Lung (tissue), 12 donors: ENCODE data around the gene RASGRF1. TPM values are rescaled to one million over a fixed set of nuclear protein-coding genes. Genes with fewer than 3 reads are reported as not detected.

Experiments used
- ATAC-seq: fragments of 200-7000 bp; cut with Tn5 transposase; one replicate; pipeline ENCODE4 v1.9.1; 2020; ENCODE audit warnings: moderate number of reproducible peaks; ENCODE audit not compliant: insufficient read depth, low FRiP score
- DNase-seq, 3 donors: peaks; one replicate each; pipeline ENCODE4 v3.0.0-alpha.2; 2013 to 2017
- H3K27ac ChIP-seq, 2 donors: one replicate each; pipeline ENCODE4 v1.5.1; 2013; ENCODE audit warnings: mild to moderate bottlenecking in 2 of 2, moderate library complexity in 2 of 2, control low read depth in 1 of 2, inconsistent platforms in 1 of 2, low read depth in 1 of 2, low read length in 1 of 2
- H3K27me3 ChIP-seq, 3 donors: one replicate each; pipeline ENCODE4 v1.5.1; 2013; ENCODE audit warnings: low read length in 2 of 3; ENCODE audit not compliant: control insufficient read depth in 3 of 3, insufficient read depth in 3 of 3
- H3K36me3 ChIP-seq, 4 donors: one replicate each; pipeline ENCODE4 v1.5.1; 2013; ENCODE audit warnings: low read length in 4 of 4, mild to moderate bottlenecking in 1 of 4, moderate library complexity in 1 of 4; ENCODE audit not compliant: control insufficient read depth in 4 of 4, insufficient read depth in 4 of 4
- H3K4me1 ChIP-seq, 5 donors: one replicate each; pipeline ENCODE4 v1.5.1; 2013; ENCODE audit warnings: low read length in 5 of 5, mild to moderate bottlenecking in 2 of 5, moderate library complexity in 1 of 5; ENCODE audit not compliant: control insufficient read depth in 5 of 5, insufficient read depth in 5 of 5
- H3K4me3 ChIP-seq: one replicate; pipeline ENCODE4 v1.5.1; 2013; ENCODE audit warnings: mild to moderate bottlenecking, control low read depth, moderate library complexity
- H3K9ac ChIP-seq, 2 donors: one replicate each; pipeline ENCODE4 v1.5.1; 2013; ENCODE audit warnings: low read length in 2 of 2, control low read depth in 1 of 2; ENCODE audit not compliant: insufficient read depth in 1 of 2
- H3K9me3 ChIP-seq, 4 donors: one replicate each; pipeline ENCODE4 v1.5.1; 2013; ENCODE audit warnings: low read length in 3 of 4, mild to moderate bottlenecking in 1 of 4, moderate library complexity in 1 of 4; ENCODE audit not compliant: control insufficient read depth in 4 of 4, insufficient read depth in 3 of 4
- CTCF ChIP-seq: IDR thresholded peaks from 2 replicates; pipeline ENCODE4 v1.5.1; 2012; ENCODE audit warnings: mild to moderate bottlenecking; ENCODE audit errors: control extremely low read depth, extremely low read depth
- WGBS, 2 donors: extraction: QIAGEN DNeasy Blood & Tissue Kit; methylation state at CpG; one replicate each; pipeline ENCODE4 v1.1.7; 2013; 5-methylcytosine and 5-hydroxymethylcytosine counted together
- polyA plus RNA-seq, 2 donors: library from polyadenylated mRNA; stranded (reverse); fragments of 200-250 nt; gene quantifications; one replicate each; pipeline ENCODE4 v1.2.1, GENCODE V29; 2013
- total RNA-seq, 2 donors: library from RNA; depleted of rRNA in 1 of 2; stranded (reverse); fragments of >200 nt in 1 of 2; gene quantifications; one replicate each; pipeline ENCODE4 v1.2.1, GENCODE V29; 2014 to 2021
- donor health status: control.
- donor health status: control.
- donor health status: Bipolar disorder and iron deficiency.
- donor health status: healthy.
- donor health status: DM: yes; HTN: yes; CAD: no.

The RASGRF1 gene
- total and polyA plus RNA-seq, 4 donors: 10.9 to 71.2 (median 24.6) TPM

DNA sequence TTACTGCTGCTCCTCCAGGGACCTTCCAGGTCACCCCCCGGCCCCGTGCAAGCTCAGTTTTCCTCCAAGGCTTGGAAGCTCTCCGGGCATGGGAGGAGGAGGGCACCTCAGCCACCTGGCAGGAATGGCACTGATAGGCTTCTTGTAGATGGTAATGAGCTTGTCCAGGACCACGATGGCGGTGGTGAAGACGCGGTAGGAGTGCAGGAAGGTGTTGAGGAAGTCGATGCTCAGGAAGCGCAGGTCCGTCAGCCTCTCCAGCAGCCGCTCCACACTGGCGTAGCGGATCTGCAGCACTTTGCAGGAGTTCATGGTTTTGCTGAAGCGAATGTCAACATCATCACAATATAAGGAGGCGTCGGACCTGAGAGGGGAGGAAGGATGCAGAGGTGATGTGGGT, 84.5 kb downstream of the RASGRF1 start:
- 90 to 93% methylated on average over 16 of the region's 16 CpGs for WGBS, 2 donors
- H3K9me3 ChIP-seq: no peaks in the 10 kb centered on the region
- H3K27ac ChIP-seq: no peak overlapping the region
- DNase-seq: no peak
- no peak for TF ChIP-seq CTCF
- no peaks in the 10 kb centered on the region for H3K36me3 ChIP-seq
- ATAC-seq: no peak
- peaks cover 0 to 12% (median 0%) of the 10 kb centered on the region in 5 donors for H3K4me1 ChIP-seq
- H3K27me3 ChIP-seq: no peaks in the 10 kb centered on the region
- no peak overlapping the region for H3K9ac ChIP-seq
- H3K4me3 ChIP-seq: no peak overlapping the region

DNA sequence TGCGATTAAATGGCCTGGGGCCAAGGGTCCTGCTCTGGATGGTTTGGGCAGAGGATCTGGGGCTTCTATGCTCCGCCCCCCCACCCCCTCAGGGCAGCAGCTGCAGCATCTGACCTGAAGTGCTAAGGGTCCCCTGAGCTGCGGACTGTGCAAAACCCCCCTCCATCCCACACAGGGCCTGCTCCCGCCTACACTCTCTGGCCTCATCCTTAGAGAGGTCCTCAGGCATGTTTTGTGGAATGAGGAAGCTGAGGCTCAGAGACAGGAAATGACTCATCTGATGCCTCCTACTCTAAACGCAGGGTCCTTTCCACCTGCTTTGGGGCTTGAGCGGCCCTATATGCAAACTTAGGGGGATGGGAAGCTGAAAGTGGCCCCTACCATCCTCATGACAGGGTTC, 86.2 kb downstream of the RASGRF1 start:
- no peaks in the 10 kb centered on the region for H3K36me3 ChIP-seq
- no peaks in the 10 kb centered on the region for H3K27me3 ChIP-seq
- peaks cover 0 to 12% (median 0%) of the 10 kb centered on the region in 5 donors for H3K4me1 ChIP-seq
- no peak for TF ChIP-seq CTCF
- DNase-seq (no peak), ATAC-seq (peak; percentile 73)
- H3K27ac ChIP-seq: no peak overlapping the region
- no peak overlapping the region for H3K4me3 ChIP-seq
- WGBS, 2 donors: 27 to 34% methylated on average over 6 of the region's 6 CpGs
- no peaks in the 10 kb centered on the region for H3K9me3 ChIP-seq
- no peak overlapping the region for H3K9ac ChIP-seq

DNA sequence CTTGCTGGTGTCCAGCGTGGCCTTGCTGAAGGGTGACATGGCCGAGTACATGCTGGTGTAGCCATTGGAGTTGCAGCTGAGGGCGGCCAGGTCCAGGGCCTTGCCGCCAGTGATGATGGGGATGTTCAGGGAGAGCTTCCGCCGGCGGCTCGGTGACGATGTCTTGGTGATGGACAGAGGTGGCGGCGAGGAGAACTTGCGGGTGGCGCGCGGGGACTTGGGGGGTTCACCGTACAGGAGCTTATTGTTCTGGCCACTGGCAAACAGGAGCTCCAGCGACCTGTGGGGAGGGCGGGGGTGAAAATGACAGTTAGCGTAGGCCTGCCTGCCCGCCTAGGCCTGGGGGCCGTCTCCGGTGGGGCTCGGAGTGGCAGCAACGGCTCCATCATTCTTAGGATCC, 86.7 kb downstream of the RASGRF1 start:
- no peak overlapping the region for H3K27ac ChIP-seq
- H3K4me1 ChIP-seq: peaks cover 0 to 12% (median 0%) of the 10 kb centered on the region in 5 donors
- 91 to 93% methylated on average over 24 of the region's 24 CpGs for WGBS, 2 donors
- TF ChIP-seq CTCF: no peak
- H3K36me3 ChIP-seq: no peaks in the 10 kb centered on the region
- H3K27me3 ChIP-seq: no peaks in the 10 kb centered on the region
- H3K9ac ChIP-seq: no peak overlapping the region
- ATAC-seq (no peak), DNase-seq (no peak)
- H3K4me3 ChIP-seq: no peak overlapping the region
- no peaks in the 10 kb centered on the region for H3K9me3 ChIP-seq

- H3K4me1 ChIP-seq: peaks cover 0 to 12% (median 0%) of the 10 kb centered on the region in 5 donors
- no peak overlapping the region for H3K4me3 ChIP-seq
- ATAC-seq (no peak), DNase-seq (no peak)
- H3K9ac ChIP-seq: no peak overlapping the region
- TF ChIP-seq CTCF: no peak
- WGBS, 2 donors: 91% methylated on average over 9 of the region's 9 CpGs
- H3K36me3 ChIP-seq: no peaks in the 10 kb centered on the region
- no peaks in the 10 kb centered on the region for H3K27me3 ChIP-seq
- H3K27ac ChIP-seq: no peak overlapping the region
- H3K9me3 ChIP-seq: no peaks in the 10 kb centered on the region
Observed at GRCh38 chr15:79003301-79003700, 87.3 kb downstream of the RASGRF1 start.
